SH-SY5Y (cell line): ENCODE data around the gene XXYLT1.

ENCODE experiments used
- GATA2 ChIP-seq: IDR thresholded peaks from 2 replicates; pipeline ENCODE4 v1.6.1; 2011; ENCODE audit warnings: mild to moderate bottlenecking, low read depth, low read length
- GATA3 ChIP-seq: IDR thresholded peaks from 2 replicates; pipeline ENCODE4 v1.6.1; 2011; ENCODE audit warnings: low read depth, mild to moderate bottlenecking, low read length, moderate library complexity

- TF ChIP-seq GATA2, result no peak
- TF ChIP-seq GATA3, result no peak
Measured at GRCh38 chr3:195045481-195046210, 225.3 kb downstream of the XXYLT1 start.
